Measurements from ENCODE around the gene OST4. TPM values are rescaled to one million over a fixed set of nuclear protein-coding genes. Genes with fewer than 3 reads are reported as not detected.

OST4 gene
- total RNA-seq, 1 donor from 2014 or later: 275 TPM

- no peak for DNase-seq (ENCODE audit: low spot score)
Observed at GRCh38 chr2:27054721-27055120, 16.7 kb downstream of the OST4 start.

GRCh38 chr2:27053776-27054175 is 17.7 kb downstream of the OST4 start:
- DNase-seq (ENCODE audit: low spot score): no peak

- DNase-seq (ENCODE audit: low spot score): no peak
Observed at GRCh38 chr2:27053321-27053720, 18.1 kb downstream of the OST4 start.

- DNase-seq (ENCODE audit: low spot score): no peak
Observed at GRCh38 chr2:27051902-27052645, 19.4 kb downstream of the OST4 start.

- DNase-seq (ENCODE audit: low spot score): peak; percentile 98
Observed at GRCh38 chr2:27050996-27051901, 20.2 kb downstream of the OST4 start, which contains the start of gene AGBL5. AGBL5 (plus strand) TSS chr2:27051668; CDS start chr2:27052959, 1,291 bp downstream.

GRCh38 chr2:27050281-27050995 is 21.0 kb downstream of the OST4 start:
- peak; percentile 96 for DNase-seq (ENCODE audit: low spot score)

GRCh38 chr2:27049422-27050280 is 21.8 kb downstream of the OST4 start:
- DNase-seq (ENCODE audit: low spot score): no peak

- no peak for DNase-seq (ENCODE audit: low spot score)
Observed at GRCh38 chr2:27042985-27043634, 28.3 kb downstream of the OST4 start.

- DNase-seq (ENCODE audit: low spot score): no peak
Observed at GRCh38 chr2:27042159-27042661, 29.2 kb downstream of the OST4 start.

- DNase-seq (ENCODE audit: low spot score): no peak
Observed at GRCh38 chr2:27041752-27042151, 29.7 kb downstream of the OST4 start.

GRCh38 chr2:27040282-27040681 is 31.2 kb downstream of the OST4 start:
- no peak for DNase-seq (ENCODE audit: low spot score)

- no peak for DNase-seq (ENCODE audit: low spot score)
Observed at GRCh38 chr2:27039871-27040270, 31.6 kb downstream of the OST4 start.

GRCh38 chr2:27039426-27039825 is 32.0 kb downstream of the OST4 start:
- no peak for DNase-seq (ENCODE audit: low spot score)

GRCh38 chr2:27038631-27039339 is 32.7 kb downstream of the OST4 start:
- DNase-seq (ENCODE audit: low spot score): no peak

GRCh38 chr2:27038012-27038411 is 33.4 kb downstream of the OST4 start:
- no peak for DNase-seq (ENCODE audit: low spot score)

- DNase-seq (ENCODE audit: low spot score): no peak
Observed at GRCh38 chr2:27033253-27033852, 38.1 kb downstream of the OST4 start.

- peak; percentile 97 for DNase-seq (ENCODE audit: low spot score)
Observed at GRCh38 chr2:27032495-27033252, 38.8 kb downstream of the OST4 start, which contains the start of gene TMEM214. TMEM214 (plus strand) TSS chr2:27032965; CDS start chr2:27033016, 51 bp downstream.

GRCh38 chr2:27029051-27029450 is 42.4 kb downstream of the OST4 start:
- no peak for DNase-seq (ENCODE audit: low spot score)
